ENCODE data around the gene PRPF8. TPM values are rescaled to one million over a fixed set of nuclear protein-coding genes. Genes with fewer than 3 reads are reported as not detected.

PRPF8 gene
- total and polyA plus RNA-seq, 2 of the 8 experiments (the other 6 are each of a cell fraction or from before 2014, with no cell fraction given): 329 to 337 TPM

GRCh38 chr17:1730326-1731193 is 45.9 kb upstream of the PRPF8 start:
- Histone ChIP-seq H3K79me2 (ENCODE audit: control insufficient read depth in 1 of 2, insufficient read depth in 2 of 2, low read length in 2 of 2) (no peaks in the 10 kb centered on the region; a peak in 1 of 4 replicates), H3K79me1 (ENCODE audit: low read depth, low read length) (peaks cover 4% of the 10 kb centered on the region; the same call in 1 of the 2 replicates), H3K18ac (ENCODE audit: extremely low read depth, low read length) (no peak overlapping the region), H3K4ac (replicated peaks; ENCODE audit: insufficient read length, low read depth, low read length) (no peak overlapping the region), H3K4me2 (ENCODE audit: insufficient read depth in 1 of 2, low read depth in 2 of 2, low read length in 2 of 2) (no peak overlapping the region), H2BK12ac (ENCODE audit: low read depth, low read length) (no peak overlapping the region), H2AK5ac (ENCODE audit: low read depth, low read length) (no peak overlapping the region), H3K23me2 (ENCODE audit: low read depth, low read length) (no peaks in the 10 kb centered on the region), H4K8ac (ENCODE audit: extremely low read depth, insufficient read depth, low read length) (no peak overlapping the region), H2AFZ (ENCODE audit: low read length) (no peak overlapping the region), H4K5ac (ENCODE audit: insufficient read length, low read depth, low read length) (no peak overlapping the region), H3K56ac (replicated peaks; ENCODE audit: insufficient read length, low read depth, low read length) (no peak overlapping the region), H3K27ac (ENCODE audit: low read depth, low read length) (no peak overlapping the region), H3K27me3 (replicated peaks in 1 of 4; ENCODE audit: control insufficient read depth in 3 of 4, extremely low read depth in 1 of 4, insufficient read depth in 3 of 4, low read length in 3 of 4) (no peaks in the 10 kb centered on the region), H2BK15ac (ENCODE audit: low read length) (no peak overlapping the region), H3K4me1 (replicated peaks in 1 of 4; ENCODE audit: control insufficient read depth in 3 of 4, insufficient read depth in 4 of 4, low read length in 3 of 4) (no peaks in the 10 kb centered on the region), H3K36me3 (ENCODE audit: control insufficient read depth in 2 of 4, insufficient read depth in 4 of 4, low read length in 3 of 4) (no peaks in the 10 kb centered on the region; a peak in 3 of 8 replicates), H3K14ac (ENCODE audit: insufficient read length) (no peak overlapping the region), H4K91ac (replicated peaks; ENCODE audit: insufficient read length, low read length) (no peak overlapping the region), H4K20me1 (replicated peaks in 1 of 2; ENCODE audit: control insufficient read depth in 1 of 2, insufficient read depth in 2 of 2, low read length in 2 of 2) (peaks cover 0 to 4% of the 10 kb centered on the region in 2 experiments), H3K23ac (ENCODE audit: insufficient read length) (no peak overlapping the region), H2BK120ac (replicated peaks; ENCODE audit: low read depth, low read length) (no peak overlapping the region), H2BK20ac (ENCODE audit: low read length) (no peak overlapping the region), H3K4me3 (ENCODE audit: extremely low read depth in 1 of 4, insufficient read depth in 2 of 4, low read depth in 3 of 4, low read length in 4 of 4) (no peak overlapping the region), H3K9me3 (ENCODE audit: insufficient read depth in 2 of 2, low read depth in 1 of 2, low read length in 1 of 2) (no peaks in the 10 kb centered on the region), H3K9ac (replicated peaks in 1 of 4; ENCODE audit: extremely low read depth in 1 of 4, low read depth in 3 of 4, low read length in 3 of 4) (no peak overlapping the region), H2BK5ac (ENCODE audit: low read depth, low read length) (no peak overlapping the region)
- ChIA-PET CTCF (ENCODE audit: partially characterized antibody) (interaction anchor here (0.5 to 7.1 kb wide), 7 partner anchors 10 to 67 kb away, joined by 3 to 34 read pairs (median 3); no protein-coding TSS in a partner anchor), POLR2A (ENCODE audit: partially characterized antibody) (interaction anchor here (0.6 to 4.2 kb wide), 7 partner anchors 14 to 64 kb away, joined by 3 to 16 read pairs (median 3); no protein-coding TSS in a partner anchor)
- no peak for TF ChIP-seq PHF8 (conservative IDR thresholded peaks at IDR 0.05; ENCODE audit: low read depth, low read length)
- WGBS, 2 experiments (ENCODE audit: extremely low coverage in 1 of 2, insufficient coverage in 1 of 2, insufficient read length in 1 of 2, insufficient replicate concordance in 2 of 2, low coverage in 1 of 2, low lambda C conversion rate in 2 of 2, missing lambda C conversion rate in 1 of 2): 95% methylated on average over 29 of the region's 40 CpGs; no CpG with 5 or more reads in 1 of the 2 experiments
- FAIRE-seq (no peak), DNase-seq (ENCODE audit: low read depth in 1 of 2, low spot score in 2 of 2) (no peak)
